ENCODE data around the gene PTPRD.

Gene PTPRD

DNA sequence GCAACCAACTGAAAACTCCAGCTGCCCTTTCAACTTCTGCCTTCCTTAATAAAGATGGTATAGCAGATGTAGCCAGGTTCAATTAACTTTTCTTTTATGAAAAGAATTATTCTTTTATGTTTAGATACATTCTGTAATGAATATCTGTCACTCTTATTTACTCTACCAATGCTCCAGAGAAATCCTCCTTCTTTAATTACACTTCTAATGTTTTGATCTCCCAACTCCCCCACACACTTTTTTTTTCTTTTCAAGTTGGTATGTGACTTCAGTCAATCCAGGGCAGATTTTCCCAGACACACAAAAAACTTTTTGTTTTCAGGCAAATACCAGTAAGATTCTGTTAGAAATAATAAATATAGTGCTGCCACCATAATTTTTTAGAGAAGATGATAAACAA lies 1813.2 kb downstream of the PTPRD start:
- no peak for DNase-seq (ENCODE audit: low read depth)
- H3K4me3 ChIP-seq (ENCODE audit: control insufficient read depth, low read depth, low read length), result no peak overlapping the region
- TF ChIP-seq, protein P1, sequence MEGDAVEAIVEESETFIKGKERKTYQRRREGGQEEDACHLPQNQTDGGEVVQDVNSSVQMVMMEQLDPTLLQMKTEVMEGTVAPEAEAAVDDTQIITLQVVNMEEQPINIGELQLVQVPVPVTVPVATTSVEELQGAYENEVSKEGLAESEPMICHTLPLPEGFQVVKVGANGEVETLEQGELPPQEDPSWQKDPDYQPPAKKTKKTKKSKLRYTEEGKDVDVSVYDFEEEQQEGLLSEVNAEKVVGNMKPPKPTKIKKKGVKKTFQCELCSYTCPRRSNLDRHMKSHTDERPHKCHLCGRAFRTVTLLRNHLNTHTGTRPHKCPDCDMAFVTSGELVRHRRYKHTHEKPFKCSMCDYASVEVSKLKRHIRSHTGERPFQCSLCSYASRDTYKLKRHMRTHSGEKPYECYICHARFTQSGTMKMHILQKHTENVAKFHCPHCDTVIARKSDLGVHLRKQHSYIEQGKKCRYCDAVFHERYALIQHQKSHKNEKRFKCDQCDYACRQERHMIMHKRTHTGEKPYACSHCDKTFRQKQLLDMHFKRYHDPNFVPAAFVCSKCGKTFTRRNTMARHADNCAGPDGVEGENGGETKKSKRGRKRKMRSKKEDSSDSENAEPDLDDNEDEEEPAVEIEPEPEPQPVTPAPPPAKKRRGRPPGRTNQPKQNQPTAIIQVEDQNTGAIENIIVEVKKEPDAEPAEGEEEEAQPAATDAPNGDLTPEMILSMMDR (IDR thresholded peaks at IDR 0.05; ENCODE audit: control insufficient read depth, insufficient read depth, low read depth, low read length, missing control alignments), result no peak

DNA sequence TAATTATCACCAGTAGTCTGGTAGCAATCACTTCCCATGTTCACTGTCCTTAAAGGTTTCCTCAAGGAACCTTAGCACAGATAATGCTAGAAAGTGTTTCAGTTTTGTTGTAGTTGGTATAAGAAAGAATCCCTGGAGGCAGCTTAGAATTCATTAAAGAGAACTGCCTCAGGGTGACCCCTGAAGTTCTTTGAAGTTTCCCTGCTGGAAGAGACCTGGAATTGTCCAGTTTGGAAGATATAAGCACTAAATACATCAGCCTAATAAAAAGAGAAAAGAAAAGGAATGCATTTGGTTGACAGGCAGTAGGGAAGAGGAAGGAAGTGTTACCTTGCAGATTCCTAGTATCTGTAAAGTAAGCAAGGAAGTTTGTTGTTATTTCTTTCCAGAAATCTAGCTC lies 1813.6 kb downstream of the PTPRD start:
- TF ChIP-seq, protein P1 (IDR thresholded peaks at IDR 0.05; ENCODE audit: control insufficient read depth, insufficient read depth, low read depth, low read length, missing control alignments), result no peak
- no peak overlapping the region for H3K4me3 ChIP-seq (ENCODE audit: control insufficient read depth, low read depth, low read length)
- no peak for DNase-seq (ENCODE audit: low read depth)

DNA sequence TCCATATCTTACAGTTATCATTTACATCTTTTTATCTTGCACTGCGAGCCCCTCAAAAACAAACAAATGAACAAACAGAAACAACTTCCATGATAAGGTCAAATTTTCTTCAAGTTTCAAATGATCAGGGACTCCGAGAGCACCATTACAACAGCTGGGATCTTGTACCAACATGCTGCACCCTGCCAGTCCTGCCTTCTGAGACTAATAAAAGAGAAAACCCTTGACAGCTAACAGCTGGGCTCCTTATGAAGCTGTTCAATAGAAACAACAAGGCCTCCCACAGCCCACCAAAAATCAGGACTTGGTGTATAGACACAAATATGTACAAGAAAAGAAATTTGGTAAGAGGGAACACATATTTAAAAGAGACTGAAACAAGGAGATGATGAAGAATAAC lies 1828.0 kb downstream of the PTPRD start:
- no peak for DNase-seq (ENCODE audit: low read depth)
- TF ChIP-seq, protein P1 (IDR thresholded peaks at IDR 0.05; ENCODE audit: control insufficient read depth, insufficient read depth, low read depth, low read length, missing control alignments), result no peak
- no peak overlapping the region for H3K4me3 ChIP-seq (ENCODE audit: control insufficient read depth, low read depth, low read length)

DNA sequence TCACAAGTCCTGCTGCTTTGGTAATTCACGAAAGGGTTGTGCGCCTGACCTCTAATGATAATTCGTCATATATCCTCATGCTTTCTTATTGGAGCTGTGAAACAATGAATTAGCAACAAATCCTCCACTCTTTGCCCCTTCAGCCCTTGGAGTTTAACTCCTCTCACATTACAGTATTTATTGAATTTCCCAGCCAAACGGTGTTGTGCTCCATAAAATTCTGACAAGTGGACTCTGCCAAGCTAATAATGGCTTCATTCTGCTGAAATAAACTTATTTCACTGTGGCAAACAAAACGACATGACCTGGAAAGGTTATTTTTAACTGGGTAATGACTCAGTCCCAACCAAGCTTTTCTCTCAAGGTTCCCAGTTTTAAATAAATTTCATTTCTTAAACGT lies 1828.9 kb downstream of the PTPRD start:
- no peak overlapping the region for H3K4me3 ChIP-seq (ENCODE audit: control insufficient read depth, low read depth, low read length)
- TF ChIP-seq, protein P1 (IDR thresholded peaks at IDR 0.05; ENCODE audit: control insufficient read depth, insufficient read depth, low read depth, low read length, missing control alignments), result no peak
- no peak for DNase-seq (ENCODE audit: low read depth)

DNA sequence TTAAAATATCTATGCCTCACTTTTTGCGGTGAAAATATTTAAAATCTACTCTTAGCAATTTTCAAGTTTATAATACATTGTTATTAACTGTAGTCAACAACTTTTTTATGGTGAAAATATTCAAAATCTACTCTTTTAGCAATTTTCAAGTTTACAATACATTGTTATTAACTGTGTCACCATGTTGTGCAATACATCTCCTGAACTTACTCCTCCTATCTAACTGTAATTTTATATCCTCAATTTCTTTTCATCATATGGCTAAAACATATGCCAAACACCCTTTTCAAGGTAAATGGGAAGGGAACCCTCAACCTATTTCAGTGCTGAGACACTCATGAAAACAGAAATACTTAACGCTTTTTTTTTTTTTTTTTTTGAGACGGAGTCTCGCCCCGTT lies 1830.6 kb downstream of the PTPRD start:
- TF ChIP-seq, protein P1 (IDR thresholded peaks at IDR 0.05; ENCODE audit: control insufficient read depth, insufficient read depth, low read depth, low read length, missing control alignments), result no peak
- no peak overlapping the region for H3K4me3 ChIP-seq (ENCODE audit: control insufficient read depth, low read depth, low read length)
- no peak for DNase-seq (ENCODE audit: low read depth)

DNA sequence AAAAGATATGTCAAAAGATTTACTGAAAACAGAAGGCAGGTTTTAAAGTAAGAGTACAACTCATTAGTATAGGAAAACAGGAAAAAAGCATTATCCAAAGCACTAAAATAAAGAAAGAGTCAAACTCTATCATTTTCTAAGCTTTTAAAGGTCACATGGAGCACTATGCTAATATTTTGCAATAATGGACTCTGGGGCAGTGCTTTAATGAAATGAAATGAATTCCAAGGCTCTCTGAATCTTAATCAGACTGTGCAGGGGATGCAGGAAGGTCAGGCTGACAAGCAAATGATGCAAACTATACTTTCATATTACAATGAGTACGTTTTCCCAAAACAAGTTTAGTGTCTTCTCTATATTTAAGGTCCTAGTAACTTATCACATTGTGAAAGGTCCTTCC lies 1831.3 kb downstream of the PTPRD start:
- no peak for DNase-seq (ENCODE audit: low read depth)
- no peak overlapping the region for H3K4me3 ChIP-seq (ENCODE audit: control insufficient read depth, low read depth, low read length)
- TF ChIP-seq, protein P1 (IDR thresholded peaks at IDR 0.05; ENCODE audit: control insufficient read depth, insufficient read depth, low read depth, low read length, missing control alignments), result no peak

DNA sequence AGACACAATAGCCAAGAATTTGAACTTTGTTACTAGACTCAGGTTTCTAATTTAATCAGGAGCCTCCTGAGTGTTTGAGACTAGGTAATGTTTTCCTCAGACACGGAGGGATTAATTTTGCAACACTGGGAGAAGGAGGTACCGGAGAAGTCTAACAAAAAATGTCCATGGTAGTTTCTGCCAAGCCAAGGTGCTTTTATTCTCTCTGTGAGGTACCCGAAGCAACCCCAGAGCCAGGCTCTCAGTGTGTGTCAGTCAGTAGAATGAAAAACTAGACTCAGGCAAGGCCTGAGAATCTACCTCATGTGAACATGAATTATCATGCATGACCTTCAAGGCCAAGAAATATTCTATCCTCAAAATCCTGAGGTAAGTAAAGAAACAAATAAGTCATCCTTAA lies 1832.4 kb downstream of the PTPRD start:
- H3K4me3 ChIP-seq (ENCODE audit: control insufficient read depth, low read depth, low read length), result no peak overlapping the region
- no peak for DNase-seq (ENCODE audit: low read depth)
- TF ChIP-seq, protein P1 (IDR thresholded peaks at IDR 0.05; ENCODE audit: control insufficient read depth, insufficient read depth, low read depth, low read length, missing control alignments), result no peak
